AG04450 (cell line): ENCODE data around the gene TNS3. TPM values are rescaled to one million over a fixed set of nuclear protein-coding genes. Genes with fewer than 3 reads are reported as not detected.

Experiments used
- CTCF ChIA-PET: fragments of 300-600, 350-600 bp; formaldehyde crosslinking; extraction: SDS; loops from one replicate; lab custom pipeline; 2022; ENCODE audit warnings: antibody characterized with exemption, inconsistent platforms; lab: Charles Lee
- POLR2A ChIA-PET: fragments of 350-600 bp; formaldehyde crosslinking; extraction: SDS; loops from one replicate; lab custom pipeline; 2021; ENCODE audit warnings: antibody characterized with exemption, inconsistent platforms; lab: Yijun Ruan, JAX
- DNase-seq: peaks from one replicate; pipeline ENCODE4 v3.0.0-alpha.2; 2011; ENCODE audit warnings: low read depth, low spot score
- H3K27ac ChIP-seq: one replicate; pipeline ENCODE4 v1.5.1; 2012; ENCODE audit warnings: low read depth, low read length, control low read depth
- H3K27me3 ChIP-seq: one replicate; pipeline ENCODE4 v1.6.0; 2012; ENCODE audit warnings: low read length; ENCODE audit not compliant: control insufficient read depth, insufficient read depth
- H3K4me3 ChIP-seq: 2 replicates; pipeline ENCODE4 v1.5.1; 2011; ENCODE audit warnings: mild to moderate bottlenecking, low read depth, low read length, control low read depth
- H3K9me3 ChIP-seq: 2 replicates; pipeline ENCODE4 v1.5.1; 2012; ENCODE audit warnings: low read length; ENCODE audit not compliant: control insufficient read depth, insufficient read depth
- polyA plus RNA-seq: library from polyadenylated mRNA; depleted of rRNA; stranded (reverse); fragments of >200 nt; gene quantifications from 2 replicates; pipeline ENCODE4 v1.2.3, GENCODE V29; 2011
- TF ChIP-seq, protein P1 (sequence below): IDR thresholded peaks from 2 replicates; pipeline ENCODE4 v1.5.1; 2011; ENCODE audit warnings: low read depth, low read length, control low read depth, inconsistent platforms

Gene TNS3
- polyA plus RNA-seq, 1 experiment, result 131 TPM

DNA sequence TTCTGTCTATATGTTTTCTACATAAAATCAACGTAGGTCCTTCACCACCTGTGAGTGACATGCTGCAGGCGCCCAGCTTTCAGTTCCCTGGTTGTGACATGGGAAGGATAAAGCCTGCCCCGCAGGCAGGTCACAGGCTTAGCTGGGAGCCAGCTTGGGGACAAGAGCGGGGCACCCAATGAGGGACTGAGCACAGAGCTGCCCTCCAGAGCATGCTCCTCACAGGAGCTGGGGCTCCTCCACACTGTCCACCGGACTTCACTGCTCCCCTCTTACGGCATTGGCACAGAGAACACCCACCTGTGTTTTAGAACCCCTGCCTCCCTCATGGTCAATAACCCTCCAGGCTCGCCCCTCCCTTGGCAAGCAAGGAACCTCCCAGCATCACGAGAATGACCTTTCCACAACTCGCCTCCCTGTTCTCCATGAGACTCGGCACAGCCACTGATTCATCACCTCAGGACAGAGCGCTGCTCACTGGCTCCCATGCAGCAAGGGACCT lies 187.1 kb downstream of the TNS3 start:
- no peak for DNase-seq
- Histone ChIP-seq H3K27ac (no peak overlapping the region), H3K27me3 (no peaks in the 10 kb centered on the region), H3K4me3 (no peak overlapping the region), H3K9me3 (no peaks in the 10 kb centered on the region)
- TF ChIP-seq, protein P1, sequence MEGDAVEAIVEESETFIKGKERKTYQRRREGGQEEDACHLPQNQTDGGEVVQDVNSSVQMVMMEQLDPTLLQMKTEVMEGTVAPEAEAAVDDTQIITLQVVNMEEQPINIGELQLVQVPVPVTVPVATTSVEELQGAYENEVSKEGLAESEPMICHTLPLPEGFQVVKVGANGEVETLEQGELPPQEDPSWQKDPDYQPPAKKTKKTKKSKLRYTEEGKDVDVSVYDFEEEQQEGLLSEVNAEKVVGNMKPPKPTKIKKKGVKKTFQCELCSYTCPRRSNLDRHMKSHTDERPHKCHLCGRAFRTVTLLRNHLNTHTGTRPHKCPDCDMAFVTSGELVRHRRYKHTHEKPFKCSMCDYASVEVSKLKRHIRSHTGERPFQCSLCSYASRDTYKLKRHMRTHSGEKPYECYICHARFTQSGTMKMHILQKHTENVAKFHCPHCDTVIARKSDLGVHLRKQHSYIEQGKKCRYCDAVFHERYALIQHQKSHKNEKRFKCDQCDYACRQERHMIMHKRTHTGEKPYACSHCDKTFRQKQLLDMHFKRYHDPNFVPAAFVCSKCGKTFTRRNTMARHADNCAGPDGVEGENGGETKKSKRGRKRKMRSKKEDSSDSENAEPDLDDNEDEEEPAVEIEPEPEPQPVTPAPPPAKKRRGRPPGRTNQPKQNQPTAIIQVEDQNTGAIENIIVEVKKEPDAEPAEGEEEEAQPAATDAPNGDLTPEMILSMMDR, result no peak
- ChIA-PET POLR2A (interaction anchor here (1.5 kb wide), 1 partner anchor 16 kb away, joined by 3 read pairs; no protein-coding TSS in a partner anchor), CTCF (interaction anchor here (0.6 to 2.3 kb wide), 3 partner anchors 129 to 425 kb away, joined by 4 to 14 read pairs (median 8); no protein-coding TSS in a partner anchor)

DNA sequence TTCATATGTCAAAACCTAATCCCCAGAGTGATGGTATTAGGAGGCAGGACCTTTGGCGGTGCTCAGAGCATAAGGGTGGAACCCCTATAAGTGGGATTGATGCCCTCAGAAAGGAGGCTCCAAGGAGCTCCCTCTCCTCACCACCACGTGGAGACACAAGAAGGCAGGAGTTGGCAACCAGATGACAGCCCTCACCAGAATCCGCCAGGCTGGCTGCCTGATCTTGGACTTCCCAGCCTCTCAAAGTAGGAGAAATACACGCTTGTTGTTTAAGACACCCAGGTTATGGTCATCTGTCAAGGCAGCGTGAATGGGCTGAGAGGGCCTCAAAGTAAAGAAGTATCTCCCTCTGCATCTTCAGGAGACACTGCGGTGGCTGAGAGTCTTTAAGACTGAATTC lies 187.7 kb downstream of the TNS3 start:
- Histone ChIP-seq H3K27ac (no peak overlapping the region), H3K27me3 (no peaks in the 10 kb centered on the region), H3K9me3 (no peaks in the 10 kb centered on the region), H3K4me3 (no peak overlapping the region)
- TF ChIP-seq, protein P1, result no peak
- ChIA-PET POLR2A (no interaction called here), CTCF (interaction anchor here (0.6 kb wide), 1 partner anchor 425 kb away, joined by 4 read pairs; no protein-coding TSS in a partner anchor)
- no peak for DNase-seq

- no peak overlapping the region for H3K4me3 ChIP-seq
- H3K9me3 ChIP-seq, result no peaks in the 10 kb centered on the region
- H3K27ac ChIP-seq, result no peak overlapping the region
- ChIA-PET POLR2A (no interaction called here), CTCF (interaction anchor here (0.6 to 2.5 kb wide), 4 partner anchors 13 to 517 kb away, joined by 3 to 16 read pairs (median 8); no protein-coding TSS in a partner anchor)
- DNase-seq, result no peak
- H3K27me3 ChIP-seq, result no peaks in the 10 kb centered on the region
- TF ChIP-seq, protein P1, result no peak
These were observed 188.5 kb downstream of the TNS3 start for GRCh38 chr7:47393406-47393805.

- H3K4me3 ChIP-seq, result no peak overlapping the region
- ChIA-PET POLR2A (interaction anchor here (0.7 to 1.1 kb wide), 2 partner anchors 12 to 26 kb away, joined by 3 to 4 read pairs; no protein-coding TSS in a partner anchor), CTCF (interaction anchor here (0.5 to 2.5 kb wide), 12 partner anchors 11 to 576 kb away, joined by 3 to 16 read pairs (median 4); no protein-coding TSS in a partner anchor)
- H3K27me3 ChIP-seq, result no peaks in the 10 kb centered on the region
- TF ChIP-seq, protein P1, result peak; percentile 80
- no peaks in the 10 kb centered on the region for H3K9me3 ChIP-seq
- peak overlapping the region; percentile 39 for H3K27ac ChIP-seq
- peak; percentile 70 for DNase-seq
These were observed 189.6 kb downstream of the TNS3 start for GRCh38 chr7:47392241-47392759.

DNA sequence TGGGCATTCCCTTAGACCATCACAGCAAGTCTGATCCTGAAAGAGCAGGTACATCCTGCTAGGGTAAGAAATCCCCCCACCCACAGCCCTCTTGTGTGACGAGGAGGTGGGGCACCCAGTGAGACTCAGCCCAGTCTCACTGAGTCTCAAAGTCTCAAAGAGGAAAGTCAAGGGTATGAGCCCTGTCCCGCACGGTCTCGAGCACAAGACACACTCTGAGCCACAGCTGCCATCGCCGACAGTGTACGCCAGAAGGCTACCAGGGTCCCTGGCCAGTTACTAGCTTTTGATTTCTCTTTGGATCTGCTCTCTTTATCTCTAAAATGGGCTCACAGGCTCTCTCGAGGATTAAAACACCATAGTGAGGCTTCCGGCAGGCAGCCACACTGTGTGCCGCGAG lies 190.2 kb downstream of the TNS3 start:
- H3K9me3 ChIP-seq, result no peaks in the 10 kb centered on the region
- TF ChIP-seq, protein P1, result no peak
- H3K27ac ChIP-seq, result peak overlapping the region; percentile 39
- POLR2A ChIA-PET, result interaction anchor here (0.7 to 1.1 kb wide), 2 partner anchors 11 to 27 kb away, joined by 3 to 4 read pairs; no protein-coding TSS in a partner anchor
- no peaks in the 10 kb centered on the region for H3K27me3 ChIP-seq
- DNase-seq, result no peak
- CTCF ChIA-PET, result interaction anchor here (0.5 to 2.5 kb wide), 10 partner anchors 12 to 577 kb away, joined by 3 to 16 read pairs (median 4); no protein-coding TSS in a partner anchor
- H3K4me3 ChIP-seq, result no peak overlapping the region
